CD4-positive, alpha-beta T cell treated with Interferon alpha-2 for 1 hour (primary cell): ENCODE results near the gene WNT3A.
A peak's percentile ranks its signal among the peaks of the same experiment; 100 is the strongest.

Experiments used
- DNase-seq, 2 donors: peaks; one replicate each; pipeline ENCODE4 v3.0.0-alpha.2; 2020 to 2022

Gene WNT3A

GRCh38 chr1:228101994-228102790 is 95.4 kb downstream of the WNT3A start:
- peak; percentile 51 to 74 for DNase-seq

DNA sequence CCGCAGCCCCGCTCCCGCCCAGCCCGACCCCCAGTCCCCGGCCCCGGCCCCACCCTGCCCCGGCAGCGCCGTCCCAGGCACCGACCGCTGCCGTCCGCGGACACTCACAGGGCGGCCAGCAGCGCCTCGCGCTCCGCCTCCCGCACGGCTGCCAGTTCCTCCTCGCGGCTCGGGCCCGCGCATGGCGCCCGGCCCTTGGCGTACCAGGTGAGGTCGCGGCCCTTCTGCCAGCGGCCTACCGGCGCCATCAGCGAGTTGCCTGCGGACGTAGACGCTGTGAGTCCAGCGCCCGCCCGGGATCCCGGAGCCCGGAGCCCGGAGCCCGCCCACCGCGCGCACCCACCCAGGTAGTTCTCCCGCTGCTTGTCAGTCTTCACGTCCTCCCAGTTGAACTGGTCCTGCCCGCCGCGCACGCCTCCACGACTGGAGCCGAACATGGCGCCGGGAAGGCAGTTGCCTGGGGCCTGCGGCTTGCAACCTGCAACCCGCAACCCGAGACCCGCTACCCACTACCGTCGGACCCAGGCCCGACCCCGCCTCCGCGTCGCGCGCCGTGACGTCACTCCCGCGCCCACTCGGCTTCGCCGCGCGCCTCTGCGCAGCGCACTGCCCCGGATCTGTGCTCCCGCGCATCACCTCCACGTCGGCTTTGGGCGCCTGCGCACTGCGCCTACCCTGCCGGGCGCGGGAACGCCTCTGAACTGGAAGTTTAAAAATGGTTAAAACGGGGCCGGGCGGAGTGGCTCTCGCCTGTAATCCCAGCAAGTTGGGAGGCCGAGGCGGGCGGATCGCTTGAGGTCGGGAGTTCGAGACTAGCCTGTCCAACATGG is 96.2 kb downstream of the WNT3A start, which contains the start of gene C1orf35:
Gene C1orf35 (minus strand): TSS at position 535 of the 830 bp plus-strand sequence. CDS start 98 bp downstream, at position 437.
- DNase-seq = peak; percentile 93 to 95

DNA sequence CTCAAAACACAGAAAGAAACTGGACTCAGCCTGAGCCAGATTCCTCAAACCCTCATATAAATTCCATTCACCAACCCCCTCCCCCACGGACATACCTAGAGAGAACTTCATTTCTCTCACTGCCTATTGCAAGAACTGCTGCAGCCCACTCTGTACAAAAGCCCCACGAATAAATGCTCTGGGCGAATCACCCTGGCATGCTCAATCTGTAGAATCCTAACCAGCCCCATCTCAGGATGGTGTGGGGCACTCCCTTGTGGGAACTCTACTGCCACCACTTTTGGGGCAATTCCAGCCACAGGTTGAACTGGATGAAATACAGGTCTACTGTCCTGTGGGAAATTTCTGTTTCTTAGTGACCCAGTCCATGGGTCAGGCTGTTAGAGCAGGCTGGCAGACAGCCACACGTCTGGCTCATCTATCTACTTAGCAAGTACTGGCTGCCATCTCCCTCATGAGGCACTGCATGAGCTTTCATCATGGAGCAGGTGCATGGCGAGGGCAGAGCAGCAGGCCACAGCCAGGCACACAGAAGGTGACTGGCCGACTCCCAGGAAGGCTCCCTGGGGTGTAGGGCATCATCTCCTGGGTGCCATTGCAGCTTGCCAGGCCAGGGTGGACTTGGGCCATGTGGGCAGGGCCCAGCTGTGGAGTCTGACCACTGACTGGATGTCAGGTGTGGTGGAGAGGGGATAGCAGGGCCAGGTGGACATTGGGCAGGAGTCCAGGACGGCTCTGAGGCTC is 97.9 kb downstream of the WNT3A start:
- no peak for DNase-seq

GRCh38 chr1:228105270-228105995 is 98.6 kb downstream of the WNT3A start:
- DNase-seq = no peak

DNA sequence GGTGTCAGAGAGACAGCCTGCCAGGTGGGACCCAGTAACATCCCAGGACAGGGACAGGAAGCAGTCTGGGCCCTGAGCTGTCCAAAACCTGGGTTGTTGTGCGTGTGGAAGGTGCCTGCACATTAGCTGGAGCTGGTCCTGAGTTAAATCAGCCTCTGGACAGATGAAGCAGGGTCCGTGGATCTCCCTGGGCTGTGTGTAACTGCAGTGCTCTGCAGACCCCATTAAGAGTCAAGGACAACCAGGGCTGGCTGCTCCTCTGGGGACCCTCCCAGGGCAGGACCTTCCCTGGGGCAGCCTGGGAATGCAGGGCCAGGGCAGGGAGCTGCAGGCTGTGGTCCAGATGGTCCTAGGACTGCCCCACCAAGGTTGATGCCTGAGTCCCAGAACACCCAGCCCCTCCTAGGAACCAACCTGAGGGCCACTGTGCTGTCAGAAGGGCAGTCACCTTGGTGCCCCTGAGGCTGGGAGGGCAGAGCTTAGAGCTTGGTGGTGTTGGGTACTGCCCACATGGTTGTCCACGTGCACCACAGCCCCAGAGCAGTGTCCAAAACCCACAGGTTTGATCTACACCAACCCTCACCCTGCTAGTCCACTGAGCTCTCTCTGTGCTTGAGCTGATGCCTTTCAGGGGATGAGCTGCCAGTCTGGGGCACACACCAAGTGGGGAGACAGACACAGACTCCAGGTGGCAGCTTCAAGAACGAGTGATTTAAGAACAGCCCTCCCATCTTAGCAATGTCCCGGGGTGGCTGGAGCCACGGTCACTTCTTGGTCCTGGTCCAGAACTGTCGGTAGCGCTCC is 99.4 kb downstream of the WNT3A start:
- DNase-seq = no peak

- no peak for DNase-seq
These were observed 99.9 kb downstream of the WNT3A start for GRCh38 chr1:228106800-228107054.

DNA sequence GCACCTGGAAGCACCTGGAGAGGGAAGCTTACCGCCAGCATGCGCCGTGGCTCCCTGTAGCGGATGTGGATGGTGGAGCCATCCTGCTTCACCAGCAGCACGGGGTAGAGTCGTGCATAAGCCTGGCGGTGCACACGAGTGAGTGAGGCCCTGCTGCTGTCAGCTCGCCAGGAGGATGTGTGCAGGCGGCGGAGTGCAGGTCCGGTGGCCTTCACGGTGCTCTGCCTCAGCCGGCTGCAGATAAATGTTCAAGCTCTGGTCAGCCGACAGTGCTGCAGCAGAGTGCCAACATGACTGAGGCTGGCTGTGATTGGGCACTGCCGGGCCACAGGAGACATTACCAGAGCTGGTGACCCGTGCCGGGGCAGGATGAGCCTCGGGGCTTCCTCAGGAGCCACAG is 100.8 kb downstream of the WNT3A start:
- no peak for DNase-seq

GRCh38 chr1:228108055-228108690 is 101.4 kb downstream of the WNT3A start:
- DNase-seq = no peak

DNA sequence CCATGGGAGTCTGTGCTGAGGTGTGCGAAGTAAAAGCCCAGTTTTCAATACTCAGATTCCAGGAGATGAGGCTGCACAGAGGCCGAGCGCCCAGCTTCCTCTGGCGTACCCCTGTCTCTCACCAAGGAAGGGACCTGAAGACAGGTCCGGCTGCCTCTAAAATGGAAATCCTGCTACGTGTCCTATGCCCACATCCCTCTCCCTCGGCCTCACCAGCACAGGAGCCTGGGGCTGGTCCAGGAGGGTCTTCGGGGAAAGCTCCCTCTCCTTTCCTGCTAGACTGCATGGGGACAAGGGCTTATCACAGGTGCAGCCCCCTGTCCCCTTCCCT is 101.9 kb downstream of the WNT3A start:
- DNase-seq = no peak

DNA sequence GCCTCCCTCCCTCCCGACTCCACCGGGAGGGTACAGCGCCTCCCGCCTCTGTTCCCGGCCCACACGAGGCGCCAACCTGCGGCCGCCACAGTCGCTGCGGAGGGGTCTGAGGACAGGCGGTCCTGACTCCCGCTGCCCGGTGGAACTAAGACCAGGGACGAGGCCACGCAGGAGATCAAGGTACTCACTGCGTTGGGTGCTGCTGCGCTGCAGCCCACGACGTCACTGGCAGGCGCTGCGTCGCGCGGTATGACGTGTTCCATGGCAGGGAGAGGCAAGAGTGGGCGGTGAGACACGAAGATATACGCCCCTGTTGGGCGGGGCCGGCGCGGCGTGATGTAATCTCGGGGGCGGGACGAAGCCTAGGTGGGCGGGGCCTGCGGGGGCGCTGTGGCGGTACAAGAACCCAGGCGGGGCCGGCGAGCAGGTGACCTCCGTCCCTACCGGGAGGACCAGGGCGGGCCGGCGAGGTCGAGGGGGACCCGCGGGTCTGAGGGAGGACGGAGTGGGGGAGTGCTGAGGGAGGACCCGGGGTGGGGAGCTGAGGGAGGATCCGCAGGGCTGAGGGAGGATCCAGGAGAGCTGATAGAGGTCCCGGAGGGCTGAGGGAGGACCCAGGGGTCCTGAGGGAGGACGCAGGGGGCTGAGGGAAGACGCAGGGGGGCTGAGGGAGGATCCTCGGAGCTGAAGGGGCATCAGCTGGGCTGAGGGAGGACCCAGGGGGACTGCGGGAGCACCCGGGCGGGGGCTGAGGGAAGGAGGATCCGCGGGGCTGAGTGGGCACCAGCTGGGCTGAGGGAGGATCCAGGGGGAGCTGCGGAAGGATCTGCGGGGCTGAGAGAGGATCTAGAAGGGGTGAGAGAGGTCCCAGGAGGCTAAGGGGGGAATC is 102.5 kb downstream of the WNT3A start, which contains the start of gene MRPL55:
Gene MRPL55 (minus strand): TSS at position 227 of the 889 bp plus-strand sequence. CDS start 1,039 bp downstream, outside the sequence.
- peak; percentile 97 to 98 for DNase-seq

DNA sequence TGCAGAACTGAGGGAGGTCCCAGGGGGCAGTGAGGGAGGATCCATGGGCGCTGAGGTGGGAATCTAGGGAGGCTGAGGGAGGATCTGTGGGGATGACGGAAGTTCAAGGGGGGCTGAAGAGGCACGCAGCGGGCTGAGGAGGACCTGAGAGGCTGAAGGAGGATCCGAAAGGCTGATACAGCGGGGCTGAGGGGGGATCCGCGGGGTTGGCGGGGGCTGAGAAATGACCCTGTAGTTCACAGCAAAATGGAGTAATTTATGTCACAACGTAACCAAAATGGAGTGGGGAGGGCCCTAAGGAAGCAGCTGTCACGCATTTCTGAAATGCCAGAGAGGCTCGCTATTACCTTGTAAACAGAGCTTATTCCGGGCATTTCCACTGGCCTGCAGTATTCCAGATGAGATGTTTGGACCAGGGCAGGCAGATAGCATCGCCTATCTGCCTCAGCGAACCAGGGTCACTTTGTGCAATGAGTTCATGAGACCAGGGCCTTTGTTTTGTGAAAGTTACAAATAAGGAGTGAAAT is 103.2 kb downstream of the WNT3A start:
- DNase-seq = no peak

- DNase-seq = no peak
These were observed 103.8 kb downstream of the WNT3A start for GRCh38 chr1:228110556-228110955.
